Fibroblast of mammary gland (primary cell): ENCODE measurements around the gene LCN10.

Experiments used
- DNase-seq: peaks from one replicate; pipeline ENCODE4 v3.0.0-alpha.2; 2010; ENCODE audit warnings: low read depth
- H3K4me3 ChIP-seq: 2 replicates; pipeline ENCODE4 v1.5.1; 2011; ENCODE audit warnings: low read depth, mild to moderate bottlenecking, low read length, moderate library complexity; ENCODE audit not compliant: control insufficient read depth
- CTCF ChIP-seq: conservative IDR thresholded peaks from 2 replicates; pipeline ENCODE4 v1.5.1; 2011; ENCODE audit warnings: low read depth, low read length, inconsistent platforms; ENCODE audit not compliant: control insufficient read depth, insufficient read depth

Gene LCN10

DNA sequence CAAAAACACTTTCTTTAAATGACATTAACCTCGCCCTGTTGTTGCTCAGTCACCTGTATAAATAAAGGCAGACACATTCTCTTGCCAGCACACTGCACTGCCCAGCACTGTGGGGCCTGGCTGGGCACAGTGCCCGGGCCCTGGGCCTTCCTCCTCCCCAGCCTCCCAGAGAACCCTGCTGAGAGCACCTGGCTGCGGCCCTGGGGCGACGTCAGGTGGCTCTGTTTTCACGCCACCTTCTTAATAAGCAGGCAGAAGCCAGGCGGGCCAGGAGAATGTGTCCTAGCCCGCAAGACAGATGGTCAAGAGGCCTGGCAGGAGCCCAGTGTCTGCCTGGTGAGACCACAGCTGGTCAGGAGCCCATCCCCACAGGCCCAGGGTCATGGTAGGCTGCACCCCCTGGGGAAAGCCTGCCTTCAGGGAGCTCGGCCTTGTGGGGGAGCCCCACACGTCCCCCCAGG lies 47.3 kb downstream of the LCN10 start:
- no peak overlapping the region for H3K4me3 ChIP-seq
- no peak for DNase-seq
- no peak for TF ChIP-seq CTCF

DNA sequence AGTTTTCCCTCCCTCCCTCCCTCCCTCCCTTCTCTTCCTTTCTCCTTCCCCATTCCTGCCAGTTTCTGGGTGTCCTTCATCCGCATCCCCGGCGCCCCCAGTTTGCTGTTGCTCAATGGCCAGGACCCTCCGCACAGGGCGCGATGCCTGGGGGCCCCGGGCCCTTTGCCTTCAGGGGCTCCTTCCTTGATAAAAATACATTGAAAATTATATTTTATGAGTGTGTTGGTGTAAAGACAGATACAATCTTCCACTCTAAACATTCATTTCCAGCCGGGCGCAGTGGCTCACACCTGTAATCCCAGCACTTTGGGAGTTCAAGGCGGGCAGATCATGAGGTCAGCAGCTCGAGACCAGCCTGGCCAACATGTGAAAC lies 47.9 kb downstream of the LCN10 start:
- no peak for TF ChIP-seq CTCF
- DNase-seq = no peak
- no peak overlapping the region for H3K4me3 ChIP-seq

DNA sequence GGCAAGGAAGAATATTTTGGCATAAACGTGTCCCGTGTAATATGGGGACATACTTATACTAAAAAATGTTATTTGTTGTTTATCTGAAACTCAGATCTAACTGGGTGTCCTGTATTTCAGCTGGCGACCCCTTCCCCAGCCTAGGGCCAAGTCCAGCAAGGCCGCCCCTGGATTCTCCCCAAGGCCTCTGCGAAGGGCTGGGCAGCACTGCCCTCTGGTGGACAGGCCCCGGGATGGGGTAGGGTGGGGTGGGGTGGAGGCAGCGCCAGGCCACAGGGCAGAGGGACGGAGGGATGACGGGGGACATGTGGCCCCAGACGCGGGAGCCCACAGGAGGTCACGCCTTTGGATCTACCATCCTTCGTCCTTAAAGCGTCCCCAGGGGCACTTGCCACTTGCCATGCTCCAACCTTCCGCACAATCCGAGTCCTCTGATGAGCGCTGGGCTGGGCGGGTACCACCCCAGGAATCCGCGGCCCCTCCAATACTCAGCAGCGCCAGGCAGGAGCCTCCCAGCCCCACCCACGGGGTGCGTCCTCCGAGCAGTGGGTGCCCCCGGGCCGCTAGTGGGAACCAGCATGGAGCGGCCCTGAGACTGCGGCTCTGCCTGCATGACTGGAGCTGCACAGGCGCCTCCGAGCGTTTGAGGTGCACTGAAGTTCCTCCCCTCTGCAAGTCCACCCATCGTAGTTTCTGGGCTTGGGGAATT lies 48.4 kb downstream of the LCN10 start:
- no peak overlapping the region for H3K4me3 ChIP-seq
- peak; percentile 70 for TF ChIP-seq CTCF
- DNase-seq = peak; percentile 30

DNA sequence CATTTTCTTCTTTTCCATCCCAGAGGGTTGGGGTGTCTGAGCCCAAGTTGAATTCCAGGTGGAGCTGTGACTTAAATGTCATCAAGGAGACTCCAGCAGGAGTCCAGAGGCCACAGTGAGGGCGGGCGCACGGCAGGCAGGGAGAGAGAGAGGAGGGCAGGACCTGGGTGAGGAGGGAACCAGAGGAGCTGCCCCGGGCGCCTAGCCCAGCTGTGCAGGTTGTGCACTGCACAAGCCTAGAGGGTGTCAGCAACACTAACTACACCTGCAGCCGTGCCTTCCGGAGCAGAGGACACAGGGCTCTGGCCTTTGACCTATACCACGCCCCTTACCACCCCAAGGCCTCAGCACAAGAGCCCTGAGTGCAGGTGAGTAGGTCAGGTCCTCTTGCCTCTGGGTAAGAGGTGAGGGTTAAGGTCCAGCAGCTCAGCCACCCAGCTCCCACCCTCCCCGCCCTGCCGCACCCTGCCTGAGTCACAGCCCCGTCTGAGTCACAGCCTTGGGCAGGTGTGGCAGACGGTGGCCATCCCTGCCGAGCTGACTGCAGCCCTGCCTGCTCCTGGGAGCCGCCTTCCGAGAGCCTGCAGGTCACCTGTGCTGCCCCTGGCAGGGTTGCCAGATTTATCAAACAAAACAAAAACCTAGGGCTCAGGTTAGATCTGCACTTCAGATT lies 49.1 kb downstream of the LCN10 start:
- no peak overlapping the region for H3K4me3 ChIP-seq
- DNase-seq = peak; percentile 51
- TF ChIP-seq CTCF = no peak

DNA sequence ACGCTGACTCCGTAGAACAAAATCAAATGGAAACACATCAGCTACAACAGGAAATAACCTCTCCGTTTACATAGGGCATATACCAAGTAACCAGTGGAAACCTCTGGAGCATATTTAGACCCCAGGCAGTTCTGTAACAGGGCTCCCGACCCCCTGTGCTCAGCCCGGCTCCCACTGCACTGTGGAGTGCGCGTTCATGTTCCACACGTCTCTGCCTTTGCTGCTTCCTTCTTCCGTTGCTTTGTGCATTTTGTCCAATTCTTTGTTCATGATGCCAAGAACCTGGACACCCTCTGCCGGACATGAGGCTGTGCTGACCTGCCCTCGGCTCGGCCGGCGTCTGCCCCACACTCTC lies 49.6 kb downstream of the LCN10 start:
- no peak for DNase-seq
- no peak for TF ChIP-seq CTCF
- H3K4me3 ChIP-seq = no peak overlapping the region

GRCh38 chr9:136692185-136693134 lies 50.3 kb downstream of the LCN10 start:
- H3K4me3 ChIP-seq = no peak overlapping the region
- DNase-seq = no peak
- no peak for TF ChIP-seq CTCF
